GM19468 (cell line): ENCODE results near the gene CFAP45.
"Not testable (repeated sequence)": the region's sequence is repeated elsewhere in the genome, so short reads cannot be mapped to it uniquely, and the experiment has no call there.

Experiments
- ATAC-seq: cut with Tn5 transposase; IDR thresholded peaks from one replicate; pipeline ENCODE4 v1.9.1; 2021; ENCODE audit warnings: mild to moderate bottlenecking, moderate library complexity, moderate number of reproducible peaks; ENCODE audit not compliant: unreplicated experiment; ENCODE audit errors: extremely low read depth

The CFAP45 gene

DNA sequence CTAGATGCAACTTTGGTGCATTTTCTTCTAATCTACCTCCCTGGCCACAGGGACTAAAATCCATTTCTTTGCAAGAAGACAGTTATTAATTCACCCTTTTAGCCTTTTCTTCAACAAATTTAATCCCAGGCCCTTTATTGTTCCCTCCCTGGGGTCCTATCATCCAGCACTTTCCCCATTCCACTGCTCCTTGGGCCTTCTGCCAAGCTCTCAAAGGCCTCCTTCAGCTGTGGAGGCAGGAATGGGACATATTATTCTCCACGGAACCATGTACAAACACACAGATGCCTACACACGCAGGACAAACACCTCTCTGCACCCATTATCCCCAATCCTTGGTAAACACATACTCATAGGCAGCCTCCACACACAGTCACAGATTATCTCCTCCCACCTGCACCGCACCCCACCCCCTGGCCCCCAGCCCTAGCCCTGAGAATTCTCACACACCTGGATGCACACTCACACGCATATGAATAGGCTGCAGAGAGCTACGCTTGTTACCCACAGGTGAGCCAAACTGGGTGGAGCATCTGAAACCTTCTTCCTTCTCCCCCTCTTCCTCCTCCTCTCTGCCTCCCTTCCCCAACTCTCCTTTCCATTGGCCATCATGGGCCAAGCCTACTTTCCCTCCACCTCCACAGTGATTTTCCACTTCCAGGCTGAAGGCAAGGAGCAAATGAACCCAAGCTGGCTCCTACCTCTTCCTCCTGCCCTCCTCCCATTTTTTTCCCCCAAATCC lies 13.7 kb upstream of the CFAP45 start:
- no peak for ATAC-seq

DNA sequence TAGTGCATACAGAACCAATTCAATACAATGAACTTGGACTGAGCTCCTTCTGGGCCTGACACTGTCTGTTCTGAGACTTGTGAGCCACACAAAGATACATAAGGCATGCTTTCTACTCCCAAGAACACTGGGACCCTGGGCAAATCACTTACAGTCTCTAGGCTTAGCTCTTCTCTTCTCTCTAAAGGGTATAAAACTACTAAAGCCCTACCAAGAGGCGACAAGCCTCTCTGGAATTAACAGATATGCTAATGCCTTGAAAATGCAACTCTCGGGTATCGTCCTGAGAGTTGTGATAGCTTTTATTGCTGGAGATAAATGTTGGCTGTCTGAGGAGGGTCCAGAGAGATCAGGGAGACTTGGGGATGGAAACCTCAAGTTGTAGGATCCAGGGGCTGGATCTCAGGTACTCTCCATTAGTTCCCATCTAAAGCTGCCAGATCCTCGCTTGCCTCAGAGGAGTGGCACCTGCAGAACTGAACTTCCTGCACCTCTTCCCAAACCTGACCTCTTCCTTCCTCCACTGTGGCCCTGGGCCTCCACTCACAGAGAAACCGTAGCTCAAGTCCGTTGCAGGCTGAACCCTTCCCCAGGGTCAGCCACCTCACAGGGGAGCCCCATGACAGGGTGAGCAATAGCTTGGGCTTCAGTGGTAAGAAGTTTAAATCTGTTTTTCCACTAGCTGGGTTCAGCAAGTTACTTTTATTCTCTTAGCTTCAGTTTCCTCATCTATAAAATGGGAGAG lies 11.5 kb upstream of the CFAP45 start:
- no peak for ATAC-seq

DNA sequence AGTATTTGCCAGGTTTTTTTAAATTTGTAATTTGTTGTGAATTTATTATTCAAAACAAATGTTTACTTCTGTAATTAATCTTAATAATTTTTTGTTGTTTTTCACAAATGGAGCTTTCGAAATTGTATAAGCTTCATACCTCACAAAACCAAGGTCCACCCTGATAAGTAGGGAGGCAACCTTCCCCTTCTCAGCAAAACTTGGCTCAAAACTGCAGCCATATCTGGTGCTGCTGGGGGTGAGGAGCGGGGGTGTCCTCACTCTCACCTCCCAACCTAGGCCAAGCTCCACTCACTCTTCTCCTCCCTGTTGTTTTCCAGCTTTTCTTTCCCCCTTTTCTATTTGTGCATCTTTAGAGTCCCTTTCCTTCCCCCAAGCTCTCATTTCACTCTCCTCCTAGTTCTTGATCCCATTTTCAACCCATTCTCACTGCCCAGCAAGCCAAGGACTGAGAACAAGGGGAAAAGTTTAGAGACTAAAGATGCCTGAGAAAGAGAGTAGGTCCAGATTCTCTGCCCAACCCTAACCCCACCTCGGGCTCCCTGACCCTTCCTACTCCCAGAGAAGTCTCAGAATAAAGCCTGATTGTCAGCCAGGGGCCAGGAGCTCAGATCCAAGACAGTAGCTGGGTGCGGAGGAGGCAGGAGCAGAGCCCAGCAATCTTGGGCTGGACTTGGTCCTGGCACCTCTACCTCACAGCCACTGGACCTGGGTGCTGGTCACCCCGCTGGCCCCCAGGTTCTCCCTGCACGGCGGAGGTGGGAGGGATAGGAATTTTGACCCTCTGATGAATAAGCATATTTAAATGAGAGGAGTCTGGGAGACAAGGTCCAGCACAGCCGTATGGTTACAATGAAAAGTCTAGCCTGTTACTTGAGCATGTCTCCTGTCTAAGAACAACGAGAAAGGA lies 8.3 kb upstream of the CFAP45 start:
- ATAC-seq, result no peak

DNA sequence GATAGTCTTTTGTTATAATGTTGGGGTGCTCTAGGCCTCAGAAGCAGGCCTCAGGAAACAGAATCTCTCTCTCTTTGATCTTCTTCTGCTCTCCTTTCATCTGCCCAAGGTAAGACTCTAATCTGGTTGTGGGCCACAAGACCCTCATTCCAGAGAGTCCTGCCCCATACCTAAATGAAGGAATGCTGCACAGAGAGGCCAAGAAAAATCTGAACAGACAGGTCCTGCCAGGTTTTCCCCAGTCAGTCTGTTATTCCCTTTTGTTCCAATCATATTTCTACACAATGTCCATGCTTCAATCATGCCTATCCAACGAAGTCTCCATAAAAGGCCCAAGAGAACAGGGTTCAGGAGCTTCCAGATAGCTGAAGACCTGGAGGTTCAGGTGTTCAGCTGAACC lies 7.0 kb upstream of the CFAP45 start:
- no peak for ATAC-seq

DNA sequence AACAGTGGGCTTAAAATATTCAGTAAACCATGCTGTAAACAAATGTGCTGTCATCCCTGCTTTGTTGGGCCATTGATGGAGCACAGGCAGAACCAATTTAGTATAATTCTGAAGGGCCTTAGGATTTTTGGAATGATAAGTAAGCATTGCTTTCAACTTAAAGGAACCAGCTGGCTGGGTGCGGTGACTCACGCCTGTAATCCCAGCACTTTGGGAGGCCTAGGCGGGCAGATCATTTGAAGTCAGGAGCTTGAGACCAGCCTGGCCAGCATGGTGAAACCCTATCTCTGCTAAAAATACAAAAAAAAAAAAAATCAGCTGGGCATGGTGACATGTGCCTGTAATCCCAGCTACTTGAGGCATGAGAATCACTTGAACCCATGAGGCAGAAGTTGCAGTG lies 4.1 kb upstream of the CFAP45 start:
- ATAC-seq, result not testable (repeated sequence)

DNA sequence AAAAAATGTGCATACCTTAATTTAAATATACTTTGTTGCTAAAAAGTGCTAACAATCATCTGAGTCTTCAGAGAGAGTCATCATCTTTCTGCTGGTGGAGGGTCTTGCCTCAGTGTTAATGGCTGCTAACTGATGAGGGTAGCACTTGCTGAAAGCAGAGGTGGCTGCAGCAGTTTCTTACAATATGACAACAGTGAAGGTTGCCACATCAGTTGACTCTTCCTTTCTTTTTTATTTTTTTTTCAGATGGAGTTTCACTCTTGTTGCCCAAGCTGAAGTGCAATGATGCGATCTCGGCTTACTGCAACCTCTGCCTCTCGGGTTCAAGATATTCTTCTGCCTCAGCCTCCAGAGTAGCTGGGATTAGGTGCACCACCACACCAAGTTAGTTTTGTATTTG lies 2.6 kb upstream of the CFAP45 start:
- ATAC-seq, result no peak

DNA sequence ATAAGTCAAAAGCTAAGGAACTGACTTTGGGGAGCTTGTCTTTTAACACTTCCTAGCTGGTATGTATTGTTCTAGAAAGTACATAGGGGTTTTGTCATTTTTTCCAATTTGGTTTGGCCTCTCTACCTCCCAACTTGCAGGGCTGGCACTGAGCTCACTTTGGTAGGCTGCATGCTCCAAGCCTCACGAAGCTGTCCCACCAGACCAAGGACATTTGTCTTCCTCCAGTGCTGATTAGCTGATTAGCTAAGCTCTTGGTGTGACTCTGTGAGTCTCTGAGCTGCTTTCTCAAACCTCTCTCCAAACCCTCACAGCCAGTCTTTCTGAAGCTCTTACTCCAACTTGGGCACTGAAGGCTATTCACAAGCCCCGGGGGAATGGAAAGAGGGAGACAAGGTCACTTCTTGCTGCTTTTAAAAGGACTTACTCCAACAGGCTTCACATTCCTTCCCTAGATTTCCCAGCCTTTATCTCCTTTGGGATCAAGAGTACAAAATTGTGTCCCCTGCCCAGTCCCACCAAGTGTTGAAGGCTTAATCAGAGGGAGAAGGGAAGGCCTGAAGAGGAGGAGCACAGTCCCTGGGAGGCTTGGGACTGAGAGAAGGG lies 893 bp upstream of the CFAP45 start:
- no peak for ATAC-seq

DNA sequence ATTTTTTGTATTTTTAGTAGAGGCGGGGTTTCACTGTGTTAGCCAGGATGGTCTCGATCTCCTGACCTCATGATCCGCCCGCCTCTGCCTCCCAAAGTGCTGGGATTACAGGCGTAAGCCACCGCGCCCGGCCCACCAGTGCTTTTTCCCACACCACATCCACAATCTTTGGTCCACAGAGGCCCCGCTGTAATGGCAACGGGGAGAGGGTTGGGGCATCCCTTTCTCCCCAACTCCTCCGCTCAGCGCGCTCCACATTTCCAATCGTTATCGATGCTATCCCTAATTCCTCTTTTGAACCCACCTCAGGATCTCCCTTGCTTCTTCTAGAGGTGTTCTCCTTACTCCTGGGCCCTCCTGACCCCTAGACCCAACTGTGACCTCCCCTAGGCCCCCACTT lies 331 bp downstream of the CFAP45 start:
- ATAC-seq, result not testable (repeated sequence)

DNA sequence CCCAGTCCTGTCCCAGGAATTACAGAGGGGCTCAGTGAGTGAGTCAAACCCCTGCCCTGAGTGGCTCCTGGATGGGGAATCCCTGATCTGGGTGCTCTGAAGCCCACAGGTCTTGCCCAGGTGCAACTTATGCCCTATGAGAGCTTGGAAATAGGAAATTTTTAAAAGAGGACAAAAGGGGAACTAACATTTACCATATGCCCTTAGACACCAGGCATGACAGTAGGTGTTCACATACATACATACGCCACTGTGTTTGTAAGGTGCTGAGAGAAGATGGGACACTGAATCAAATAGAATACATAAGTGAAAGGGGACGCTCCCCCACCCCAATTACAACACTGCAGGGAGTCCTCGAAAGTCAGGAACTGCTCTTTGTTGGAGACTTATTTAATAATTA lies 1.4 kb downstream of the CFAP45 start:
- ATAC-seq, result no peak

DNA sequence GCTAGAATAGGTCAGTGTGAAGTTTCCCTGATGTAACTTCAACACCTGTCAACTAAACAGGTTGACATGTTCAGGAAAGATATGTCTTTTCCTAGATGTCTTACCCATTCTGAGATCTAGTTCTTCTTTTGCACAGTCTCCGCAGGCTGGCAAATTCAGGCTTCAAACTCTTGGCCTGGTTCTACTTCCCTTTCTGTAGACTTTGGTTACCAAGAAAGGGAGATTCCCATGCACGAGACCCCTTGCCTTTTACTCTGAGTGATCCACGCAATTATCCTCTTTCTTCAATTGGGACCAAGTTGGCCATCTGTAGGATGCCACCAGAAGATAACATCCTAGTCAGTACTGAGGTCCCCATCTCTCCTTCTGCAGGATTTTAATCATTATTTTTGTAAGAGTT lies 2.0 kb downstream of the CFAP45 start:
- no peak for ATAC-seq

DNA sequence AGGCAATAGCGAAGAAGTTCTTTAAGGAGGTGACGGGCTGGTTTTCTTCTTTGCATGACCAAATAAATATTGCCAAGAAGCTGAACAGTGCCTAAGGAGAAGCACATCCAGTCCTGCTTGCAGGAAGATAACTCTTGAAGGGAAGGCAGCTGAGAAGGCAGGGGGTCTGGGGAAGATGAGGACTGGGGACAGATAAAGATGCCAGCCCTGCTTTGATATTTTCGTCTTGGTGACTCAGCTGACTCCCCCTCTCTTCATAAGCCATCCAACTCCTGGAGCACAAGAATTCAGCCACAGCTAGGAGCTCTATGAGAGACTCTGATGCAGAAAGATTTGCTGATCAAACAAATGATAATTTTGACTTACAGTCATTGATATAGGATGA lies 3.4 kb downstream of the CFAP45 start:
- no peak for ATAC-seq

DNA sequence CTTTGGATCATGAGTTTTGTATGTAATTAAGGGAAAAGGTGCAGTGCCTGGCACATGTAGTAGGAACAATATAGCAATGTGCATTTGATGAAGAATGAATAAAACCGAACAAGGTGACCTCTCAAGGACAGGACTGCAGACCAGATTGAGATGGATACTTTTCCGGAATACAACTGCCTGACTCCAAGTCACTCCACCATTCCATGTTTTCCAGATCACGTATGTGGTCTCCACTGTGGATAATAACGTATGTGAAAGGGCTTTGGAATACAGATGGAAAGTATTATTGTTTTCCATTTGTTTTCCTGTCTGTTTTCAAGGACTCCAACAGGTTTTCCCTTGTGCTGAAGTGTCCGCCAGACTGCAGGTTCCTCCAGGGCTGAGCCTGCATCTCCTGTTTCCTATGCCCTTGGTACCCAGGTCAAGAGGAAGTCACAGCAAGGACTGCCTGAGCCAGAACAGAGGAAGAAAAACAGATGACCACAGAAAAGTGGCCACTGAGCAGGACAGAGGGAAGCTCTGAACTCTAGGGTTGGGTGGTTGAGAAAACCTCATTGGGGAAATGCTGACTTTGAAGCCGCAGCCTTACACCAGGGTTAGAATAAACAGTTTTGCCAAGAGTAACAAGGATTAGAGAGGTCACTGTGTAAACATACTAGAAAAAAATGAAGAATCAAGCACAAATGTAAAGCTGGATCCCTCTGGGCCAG lies 4.0 kb downstream of the CFAP45 start:
- ATAC-seq, result no peak

DNA sequence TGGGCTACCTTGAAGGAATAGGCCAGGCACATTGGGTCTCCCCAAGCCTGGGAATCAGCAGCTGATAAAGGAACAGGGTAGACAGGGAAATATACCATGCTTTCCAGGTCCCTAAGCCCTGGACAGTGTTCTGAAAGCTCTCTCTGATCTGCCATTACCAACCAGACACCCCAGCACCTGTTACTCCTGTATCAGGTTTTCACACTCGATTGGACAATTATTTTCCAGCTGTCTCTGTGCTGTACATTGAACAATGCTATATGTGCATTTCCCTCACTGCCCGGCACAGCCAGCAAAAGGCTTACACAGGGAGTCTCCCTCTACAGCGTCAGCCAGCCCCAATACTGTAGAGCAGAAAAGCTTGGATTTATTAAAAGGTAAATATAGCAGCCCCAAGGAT lies 4.7 kb downstream of the CFAP45 start:
- ATAC-seq, result no peak

DNA sequence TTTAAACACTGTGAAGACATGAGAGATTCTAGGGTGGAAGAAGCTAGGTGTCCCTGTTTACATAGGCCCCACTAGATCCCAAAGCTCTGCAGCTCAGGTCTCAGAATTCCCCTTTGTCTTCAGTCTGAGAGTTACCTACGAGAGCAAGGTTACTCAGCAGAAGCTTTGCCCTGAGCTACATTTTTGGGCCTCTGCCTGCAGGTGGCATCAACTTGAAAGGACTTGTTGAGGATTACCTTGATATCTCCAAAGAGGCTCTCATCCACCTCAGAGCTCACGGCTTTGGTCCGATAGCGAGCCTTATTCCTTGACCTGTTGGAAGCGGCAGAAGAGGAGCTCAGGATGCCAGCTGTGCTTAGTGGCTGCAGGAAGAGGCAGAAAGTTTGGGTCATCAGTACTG lies 7.0 kb downstream of the CFAP45 start:
- no peak for ATAC-seq

DNA sequence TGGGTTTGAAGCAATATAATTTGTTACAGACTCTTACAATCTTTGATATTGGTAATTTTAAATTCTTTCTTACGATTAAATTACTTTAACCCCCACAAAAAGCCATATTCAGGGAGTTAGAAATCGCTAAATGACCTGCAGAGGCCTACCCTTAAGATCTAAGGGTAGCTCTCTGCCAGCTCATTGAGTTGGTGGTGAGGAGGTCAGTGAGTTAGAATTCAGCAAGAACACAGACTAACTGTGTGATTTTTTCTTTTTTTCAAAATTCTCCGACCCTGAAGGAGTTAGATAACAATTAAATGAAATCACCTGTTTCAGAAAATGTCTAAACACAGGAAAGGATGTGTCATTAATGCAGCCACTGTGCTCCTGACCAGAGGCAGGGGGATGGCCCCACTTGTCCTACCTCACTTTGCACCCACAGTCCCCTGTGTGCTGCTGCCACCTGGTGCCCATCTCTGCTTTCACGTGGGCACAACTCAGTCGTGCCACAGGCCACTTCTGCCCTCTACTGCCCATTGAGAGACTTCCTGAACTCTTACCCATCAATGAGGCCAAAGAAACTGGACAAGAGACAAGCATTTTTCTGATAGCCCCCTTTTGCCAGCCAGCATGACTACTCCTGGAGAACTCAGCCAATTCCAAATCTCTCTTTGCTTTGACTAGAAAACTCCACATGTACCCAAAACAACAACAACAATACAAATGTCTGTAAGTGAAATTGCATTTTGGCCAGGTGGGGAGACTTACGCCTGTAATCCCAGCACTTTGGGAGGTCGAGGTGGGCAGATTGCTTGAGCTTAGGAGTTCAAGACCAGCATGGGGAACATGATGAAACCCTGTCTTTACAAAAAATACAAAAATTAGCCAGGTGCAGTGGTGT lies 8.4 kb downstream of the CFAP45 start:
- peak; percentile 59 for ATAC-seq

DNA sequence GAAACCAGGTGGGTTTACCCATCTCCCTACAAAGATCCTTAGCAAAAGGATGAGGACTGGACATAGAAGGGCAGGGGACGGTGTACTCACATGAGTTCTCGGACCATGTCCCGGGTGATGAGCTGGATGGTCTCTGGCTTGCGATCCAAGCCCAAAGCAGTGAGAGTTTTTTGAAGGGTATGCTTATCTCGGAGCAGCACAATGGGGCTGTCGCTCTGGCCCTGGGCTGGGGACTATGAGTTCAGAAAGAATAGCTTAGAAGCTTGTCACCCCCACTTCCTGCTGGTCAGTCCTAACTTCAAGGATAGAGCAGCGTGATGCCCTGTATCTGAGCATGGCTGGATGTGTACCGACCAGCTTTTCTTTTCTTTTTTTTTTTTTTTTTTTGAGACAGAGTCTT lies 9.6 kb downstream of the CFAP45 start:
- no peak for ATAC-seq

DNA sequence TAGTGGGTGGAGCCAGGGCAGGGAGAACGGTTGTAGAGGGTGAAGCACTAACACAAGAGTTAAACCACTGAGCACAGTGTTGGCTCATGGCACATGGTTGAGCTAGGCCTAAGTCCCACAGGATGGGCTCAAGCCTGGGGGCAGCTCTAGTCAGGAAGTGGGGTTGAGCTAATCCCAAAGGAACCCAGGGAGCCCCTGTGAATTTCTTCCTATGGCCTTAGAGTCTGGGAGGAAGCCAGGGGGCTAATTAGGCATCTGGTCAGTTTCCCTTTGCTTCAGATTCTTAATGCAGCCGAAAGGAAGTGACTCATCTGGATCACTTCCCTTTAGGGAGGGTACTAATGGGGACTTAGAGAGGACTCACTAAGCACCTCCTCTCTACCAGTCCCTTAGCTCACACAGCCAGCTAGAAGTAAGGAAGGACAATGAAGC lies 10.1 kb downstream of the CFAP45 start:
- peak; percentile 91 for ATAC-seq

DNA sequence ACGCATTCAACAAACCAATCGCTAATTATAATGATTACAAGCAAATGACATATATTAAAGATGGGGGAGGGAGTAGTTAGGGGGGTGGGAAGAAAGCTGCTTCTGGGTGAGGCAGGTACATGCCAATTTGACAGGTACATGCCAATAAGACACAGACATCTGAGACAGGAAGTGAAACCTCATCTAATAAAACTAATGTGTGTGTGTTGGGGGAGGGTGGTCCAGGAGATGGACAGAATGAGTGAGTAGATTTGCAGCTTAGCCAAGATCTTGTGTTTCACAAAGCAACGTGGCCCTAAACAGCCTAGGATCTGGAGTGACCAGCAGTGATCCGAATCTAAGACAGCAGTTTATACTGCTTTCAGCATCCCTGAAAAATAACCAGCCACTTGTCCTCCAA lies 10.8 kb downstream of the CFAP45 start:
- no peak for ATAC-seq

DNA sequence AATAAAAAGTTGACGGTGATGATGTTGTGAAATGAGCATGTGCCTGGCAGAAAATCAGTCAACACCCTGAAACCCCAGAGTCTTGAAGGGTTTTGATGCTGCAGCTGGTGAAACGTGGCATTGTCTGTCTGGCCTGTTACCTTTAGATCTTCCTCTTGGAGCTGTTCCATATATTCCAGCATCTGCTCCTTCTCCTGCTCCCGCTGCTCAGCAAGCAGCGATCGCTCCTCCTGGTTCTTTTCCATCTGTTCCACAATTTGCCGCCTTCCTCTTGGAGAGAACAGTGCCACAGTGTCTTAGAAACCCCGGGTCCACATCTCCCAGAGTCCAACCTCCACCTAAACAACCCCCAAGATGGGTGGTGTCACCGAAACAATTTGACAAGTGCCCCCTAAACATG lies 15.7 kb downstream of the CFAP45 start:
- ATAC-seq, result no peak
